GM13977 (cell line): Measurements from ENCODE around the gene FAM120A.

Source experiments
- DNase-seq: peaks from one replicate; pipeline ENCODE4 v3.0.0; 2012; ENCODE audit warnings: low spot score
- in situ Hi-C: fragments of 300-500 bp; cut with MboI; formaldehyde crosslinking; loops from one replicate; pipeline ENCODE4 v1.12.0; 2022; ENCODE audit warnings: low sequenced_read_pairs, low pct_unique_long_range_greater_than_20kb, mixed read lengths, inconsistent platforms; ENCODE audit not compliant: unreplicated experiment
- TF ChIP-seq, protein P1 (sequence below): IDR thresholded peaks from 2 replicates; pipeline ENCODE4 v1.5.1; 2012; ENCODE audit warnings: mild to moderate bottlenecking, control low read depth; ENCODE audit not compliant: insufficient read depth; ENCODE audit errors: extremely low read depth, missing control alignments

FAM120A gene

DNA sequence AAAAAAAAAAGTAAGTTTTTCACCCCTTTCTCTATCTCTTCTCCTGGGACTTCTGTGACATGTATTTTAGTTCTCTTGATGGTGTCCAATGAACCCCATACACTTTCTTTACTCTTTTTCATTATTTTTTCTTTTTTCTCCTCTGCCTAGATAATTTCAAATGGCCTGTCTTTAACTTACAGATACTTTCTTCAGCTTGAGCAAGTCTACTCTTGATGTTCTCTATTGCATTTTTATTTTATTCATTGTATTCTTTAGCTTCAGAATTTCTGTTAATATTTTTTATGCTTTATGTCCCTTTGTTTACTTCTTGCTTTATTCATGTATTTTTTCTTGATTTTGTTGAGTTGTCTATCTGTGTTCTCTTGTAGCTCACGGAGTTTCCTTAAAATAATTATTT is 32.5 kb upstream of the FAM120A start:
- in situ Hi-C loops, result no loop called here
- TF ChIP-seq, protein P1, sequence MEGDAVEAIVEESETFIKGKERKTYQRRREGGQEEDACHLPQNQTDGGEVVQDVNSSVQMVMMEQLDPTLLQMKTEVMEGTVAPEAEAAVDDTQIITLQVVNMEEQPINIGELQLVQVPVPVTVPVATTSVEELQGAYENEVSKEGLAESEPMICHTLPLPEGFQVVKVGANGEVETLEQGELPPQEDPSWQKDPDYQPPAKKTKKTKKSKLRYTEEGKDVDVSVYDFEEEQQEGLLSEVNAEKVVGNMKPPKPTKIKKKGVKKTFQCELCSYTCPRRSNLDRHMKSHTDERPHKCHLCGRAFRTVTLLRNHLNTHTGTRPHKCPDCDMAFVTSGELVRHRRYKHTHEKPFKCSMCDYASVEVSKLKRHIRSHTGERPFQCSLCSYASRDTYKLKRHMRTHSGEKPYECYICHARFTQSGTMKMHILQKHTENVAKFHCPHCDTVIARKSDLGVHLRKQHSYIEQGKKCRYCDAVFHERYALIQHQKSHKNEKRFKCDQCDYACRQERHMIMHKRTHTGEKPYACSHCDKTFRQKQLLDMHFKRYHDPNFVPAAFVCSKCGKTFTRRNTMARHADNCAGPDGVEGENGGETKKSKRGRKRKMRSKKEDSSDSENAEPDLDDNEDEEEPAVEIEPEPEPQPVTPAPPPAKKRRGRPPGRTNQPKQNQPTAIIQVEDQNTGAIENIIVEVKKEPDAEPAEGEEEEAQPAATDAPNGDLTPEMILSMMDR, result no peak
- no peak for DNase-seq

DNA sequence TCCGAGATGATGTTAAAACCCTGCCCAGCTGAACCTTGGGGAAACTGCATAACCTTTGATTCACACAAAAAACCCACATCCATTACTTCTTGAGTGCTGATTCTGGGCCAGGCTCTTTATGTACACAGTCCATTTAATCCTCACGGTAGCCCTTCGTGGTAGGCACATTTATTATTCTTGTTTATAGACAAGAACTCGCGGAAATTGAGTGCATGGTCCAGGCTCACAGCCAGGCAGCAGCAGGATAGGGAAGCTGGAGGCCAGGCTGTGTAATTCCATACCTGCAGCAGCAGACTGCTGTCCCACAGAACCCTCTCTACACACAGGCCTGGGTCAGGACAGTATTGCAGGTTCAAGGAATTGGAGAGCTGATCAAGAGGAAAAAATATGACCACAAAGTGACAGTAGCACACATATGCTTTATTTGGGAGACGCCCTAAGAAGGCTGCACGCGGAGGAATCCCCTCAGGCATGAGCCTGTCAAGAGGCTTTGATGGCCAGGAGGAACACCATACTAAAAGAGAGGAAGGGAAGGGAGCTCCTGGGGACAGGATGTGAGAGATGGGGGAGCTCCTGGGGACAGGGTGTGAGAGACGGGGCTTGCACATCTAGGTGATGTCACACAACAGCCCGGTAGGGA is 28.4 kb upstream of the FAM120A start:
- TF ChIP-seq, protein P1, result no peak
- no peak for DNase-seq
- in situ Hi-C loops, result no loop called here

DNA sequence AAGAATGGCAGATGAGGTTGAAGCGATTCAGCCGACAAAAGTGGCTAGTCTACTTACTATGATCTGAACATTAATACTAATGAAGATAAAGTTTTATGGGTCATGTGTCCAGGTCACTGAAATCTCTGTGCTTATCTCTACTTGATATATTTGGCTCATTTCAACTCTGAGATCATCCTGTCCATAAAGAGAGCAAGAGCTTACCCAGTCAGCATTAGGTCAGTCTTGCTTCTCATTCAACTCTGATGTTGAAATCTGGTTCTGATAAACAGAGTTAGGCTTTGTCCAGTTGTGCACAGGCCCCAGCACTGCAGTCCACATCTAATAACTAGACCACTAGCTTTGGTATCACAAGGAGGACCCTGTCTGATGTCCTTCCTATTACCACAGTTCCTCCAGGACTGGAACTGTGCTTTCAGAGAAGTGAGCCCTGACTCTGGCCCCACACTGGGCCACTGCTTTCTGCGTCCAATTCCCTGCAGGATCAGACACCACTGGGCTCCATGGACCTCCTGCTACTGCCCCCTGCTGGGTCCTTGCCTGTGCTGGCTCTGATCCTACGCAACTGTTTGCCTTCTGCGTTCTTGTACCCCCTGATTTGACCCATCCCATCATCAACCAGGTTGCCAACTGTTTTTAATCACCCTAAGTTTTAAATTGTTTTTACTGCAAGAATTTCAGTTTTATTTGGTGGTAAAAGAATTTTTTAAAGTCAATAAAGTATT is 23.7 kb upstream of the FAM120A start:
- in situ Hi-C loops, result no loop called here
- TF ChIP-seq, protein P1, result peak; percentile 32
- DNase-seq, result no peak

DNA sequence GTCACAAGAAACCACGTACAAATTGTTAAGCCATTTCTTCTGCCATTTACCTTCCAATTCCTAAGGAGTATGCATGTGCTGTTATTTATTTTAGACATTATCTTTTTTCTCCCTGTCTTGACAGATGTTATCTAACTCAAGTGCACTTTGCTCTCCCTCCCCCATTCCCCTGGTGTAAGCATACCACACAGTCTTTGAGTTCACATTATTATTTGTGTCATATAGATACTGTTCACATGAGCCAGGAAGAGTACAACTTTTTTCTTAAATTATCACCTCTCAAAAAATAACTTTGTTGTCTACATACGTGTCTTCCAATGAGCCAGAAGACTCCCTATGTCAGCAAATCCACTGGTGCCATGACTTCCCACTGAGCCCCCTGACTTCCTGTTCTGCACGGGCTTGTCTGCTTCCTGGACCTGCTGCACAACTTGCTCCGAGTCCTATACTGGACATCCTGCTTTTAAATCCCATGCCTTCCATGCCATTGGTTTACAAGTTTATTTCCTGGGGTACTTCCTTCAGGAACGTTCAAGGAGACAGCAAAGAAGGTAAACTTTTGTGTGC is 19.9 kb upstream of the FAM120A start:
- DNase-seq, result no peak
- TF ChIP-seq, protein P1, result no peak
- in situ Hi-C loops, result no loop called here

DNA sequence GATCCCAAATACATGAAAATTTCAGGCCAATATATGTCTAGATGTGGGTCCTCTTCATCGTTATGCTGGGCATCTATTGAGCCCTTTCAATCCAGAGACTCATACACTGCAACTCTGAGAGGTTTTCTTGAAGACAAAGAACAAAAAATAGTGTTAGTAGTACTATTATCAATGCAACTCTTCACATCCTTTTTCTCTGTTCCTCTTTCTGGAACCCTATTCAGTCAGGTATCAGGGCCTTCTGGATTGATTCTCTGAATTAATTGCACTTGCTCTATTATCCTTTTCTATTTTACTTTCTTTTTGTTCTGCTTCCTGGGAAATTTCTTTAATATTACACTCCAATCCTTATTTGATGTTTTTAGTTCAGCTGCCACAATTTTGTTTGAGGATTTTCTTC is 18.5 kb upstream of the FAM120A start:
- DNase-seq, result no peak
- TF ChIP-seq, protein P1, result no peak
- in situ Hi-C loops, result no loop called here

DNA sequence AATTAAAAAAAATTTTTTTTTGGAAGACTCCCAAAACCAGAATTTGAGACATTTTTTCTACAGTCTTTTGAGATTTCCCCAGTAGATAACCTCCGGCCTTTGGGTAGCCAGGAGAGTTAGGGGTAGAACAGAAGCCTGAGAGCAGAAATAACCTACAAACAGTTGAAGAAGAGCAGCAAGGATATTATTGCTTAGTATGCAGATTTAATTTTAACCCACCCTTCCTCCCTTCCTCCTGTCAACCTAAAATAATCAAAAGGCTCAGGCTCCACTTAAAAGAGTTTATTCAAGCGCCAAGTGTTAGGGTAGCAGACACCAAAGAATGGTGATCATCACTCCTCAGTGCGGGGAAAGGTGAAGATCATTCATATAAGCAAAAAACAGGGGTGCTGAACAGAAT is 17.4 kb upstream of the FAM120A start:
- TF ChIP-seq, protein P1, result no peak
- in situ Hi-C loops, result no loop called here
- no peak for DNase-seq
